OCI-LY1 (cell line): ENCODE measurements around the gene GPR107.

Source experiments
- H2AFZ ChIP-seq: fragments of 200-600 bp; sonication (generic), shearing (Covaris generic); 2 replicates; pipeline ENCODE4 v1.6.0; 2014; ENCODE audit warnings: antibody characterized with exemption, mild to moderate bottlenecking, low read length
- H3F3A ChIP-seq: fragments of 200-600 bp; sonication (generic), shearing (Covaris generic); 2 replicates; pipeline ENCODE4 v1.6.0; 2014; ENCODE audit warnings: mild to moderate bottlenecking, antibody characterized with exemption, low read length, moderate library complexity; ENCODE audit not compliant: insufficient read depth
- H3K27ac ChIP-seq: fragments of 200-600 bp; sonication (generic); 2 replicates; pipeline ENCODE4 v1.5.1; 2014; ENCODE audit warnings: low read length, mixed run types, mild to moderate bottlenecking, low read depth; ENCODE audit not compliant: poor library complexity, severe bottlenecking
- H3K27me3 ChIP-seq: fragments of 200-600 bp; sonication (generic); 2 replicates; pipeline ENCODE4 v1.6.0; 2014; ENCODE audit warnings: antibody characterized with exemption, mild to moderate bottlenecking, low read length, moderate library complexity; ENCODE audit not compliant: insufficient read depth
- H3K36me3 ChIP-seq: fragments of 200-600 bp; sonication (generic); 2 replicates; pipeline ENCODE4 v1.6.1; 2014; ENCODE audit warnings: mild to moderate bottlenecking, antibody characterized with exemption, low read length, moderate library complexity, mixed read lengths; ENCODE audit not compliant: insufficient read depth
- H3K4me1 ChIP-seq: fragments of 200-600 bp; sonication (generic); 2 replicates; pipeline ENCODE4 v1.5.1; 2014; ENCODE audit warnings: mild to moderate bottlenecking, low read length, moderate library complexity; ENCODE audit not compliant: insufficient read depth, severe bottlenecking
- H3K4me2 ChIP-seq: fragments of 200-600 bp; sonication (generic), shearing (Covaris generic); 2 replicates; pipeline ENCODE4 v1.6.1; 2014; ENCODE audit warnings: low read length
- H3K4me3 ChIP-seq: fragments of 200-600 bp; sonication (generic); 2 replicates; pipeline ENCODE4 v1.5.1; 2014; ENCODE audit warnings: low read length, low read depth, mild to moderate bottlenecking, mixed read lengths; ENCODE audit not compliant: poor library complexity, severe bottlenecking
- H3K79me2 ChIP-seq: fragments of 200-600 bp; shearing (Covaris generic); 2 replicates; pipeline ENCODE4 v1.6.1; 2016; ENCODE audit warnings: mixed run types, low read length, mixed read lengths; ENCODE audit not compliant: insufficient read depth
- H3K9ac ChIP-seq: fragments of 200-600 bp; sonication (generic), shearing (Covaris generic); 2 replicates; pipeline ENCODE4 v1.6.1; 2014; ENCODE audit warnings: mild to moderate bottlenecking, low read length, mixed read lengths
- H3K9me2 ChIP-seq: fragments of 200-600 bp; sonication (generic), shearing (Covaris generic); 2 replicates; pipeline ENCODE4 v1.6.1; 2014; ENCODE audit warnings: low read depth, mild to moderate bottlenecking, low read length, mixed read lengths
- H3K9me3 ChIP-seq: fragments of 200-600 bp; shearing (Covaris generic); 2 replicates; pipeline ENCODE4 v1.6.1; 2014; ENCODE audit warnings: low read length, mixed read lengths
- H4K20me1 ChIP-seq: fragments of 200-600 bp; sonication (generic), shearing (Covaris generic); 2 replicates; pipeline ENCODE4 v1.6.0; 2016; ENCODE audit warnings: mild to moderate bottlenecking, low read length; ENCODE audit not compliant: insufficient read depth
- CTCF ChIP-seq: fragments of 200-600 bp; sonication (generic), shearing (Covaris generic); IDR thresholded peaks from 2 replicates; pipeline ENCODE4 v1.5.1; 2017; ENCODE audit warnings: mild to moderate bottlenecking, antibody characterized with exemption, low read length, moderate library complexity, mixed read lengths
- EZH2 ChIP-seq: fragments of 200-600 bp; sonication (generic), shearing (Covaris generic); IDR thresholded peaks from 2 replicates; pipeline ENCODE4 v1.8.0; 2017; ENCODE audit warnings: borderline replicate concordance, mixed run types, mild to moderate bottlenecking, antibody characterized with exemption, low read length, moderate library complexity, mixed read lengths

The GPR107 gene

GRCh38 chr9:130126721-130127433 lies 73.2 kb downstream of the GPR107 start:
- Histone ChIP-seq H4K20me1 (no peaks in the 10 kb centered on the region), H3K9ac (no peak overlapping the region), H3F3A (no peaks in the 10 kb centered on the region), H3K4me1 (peaks cover 50% of the 10 kb centered on the region), H3K4me2 (no peak overlapping the region), H3K27me3 (no peaks in the 10 kb centered on the region), H3K4me3 (no peak overlapping the region), H2AFZ (no peak overlapping the region), H3K79me2 (no peaks in the 10 kb centered on the region), H3K27ac (peak overlapping the region; percentile 49), H3K9me2 (no peaks in the 10 kb centered on the region), H3K36me3 (peaks cover 16% of the 10 kb centered on the region; the same call in 1 of the 2 replicates), H3K9me3 (no peaks in the 10 kb centered on the region)
- TF ChIP-seq CTCF (no peak), EZH2 (no peak)

GRCh38 chr9:130128251-130128650 lies 74.5 kb downstream of the GPR107 start:
- H2AFZ ChIP-seq, result no peak overlapping the region
- H3K27ac ChIP-seq, result peak overlapping the region; percentile 86
- peak overlapping the region; percentile 15 for H3K4me3 ChIP-seq
- no peaks in the 10 kb centered on the region for H4K20me1 ChIP-seq
- H3K9me2 ChIP-seq, result no peaks in the 10 kb centered on the region
- H3K4me2 ChIP-seq, result peak overlapping the region; percentile 45
- TF ChIP-seq EZH2 (no peak), CTCF (no peak)
- H3K79me2 ChIP-seq, result no peaks in the 10 kb centered on the region
- H3K27me3 ChIP-seq, result no peaks in the 10 kb centered on the region
- H3K9ac ChIP-seq, result peak overlapping the region; percentile 29; the same call in 1 of the 2 replicates
- peaks cover 16% of the 10 kb centered on the region; the same call in 1 of the 2 replicates for H3K36me3 ChIP-seq
- no peaks in the 10 kb centered on the region for H3K9me3 ChIP-seq
- no peaks in the 10 kb centered on the region for H3F3A ChIP-seq
- H3K4me1 ChIP-seq, result peaks cover 37% of the 10 kb centered on the region

DNA sequence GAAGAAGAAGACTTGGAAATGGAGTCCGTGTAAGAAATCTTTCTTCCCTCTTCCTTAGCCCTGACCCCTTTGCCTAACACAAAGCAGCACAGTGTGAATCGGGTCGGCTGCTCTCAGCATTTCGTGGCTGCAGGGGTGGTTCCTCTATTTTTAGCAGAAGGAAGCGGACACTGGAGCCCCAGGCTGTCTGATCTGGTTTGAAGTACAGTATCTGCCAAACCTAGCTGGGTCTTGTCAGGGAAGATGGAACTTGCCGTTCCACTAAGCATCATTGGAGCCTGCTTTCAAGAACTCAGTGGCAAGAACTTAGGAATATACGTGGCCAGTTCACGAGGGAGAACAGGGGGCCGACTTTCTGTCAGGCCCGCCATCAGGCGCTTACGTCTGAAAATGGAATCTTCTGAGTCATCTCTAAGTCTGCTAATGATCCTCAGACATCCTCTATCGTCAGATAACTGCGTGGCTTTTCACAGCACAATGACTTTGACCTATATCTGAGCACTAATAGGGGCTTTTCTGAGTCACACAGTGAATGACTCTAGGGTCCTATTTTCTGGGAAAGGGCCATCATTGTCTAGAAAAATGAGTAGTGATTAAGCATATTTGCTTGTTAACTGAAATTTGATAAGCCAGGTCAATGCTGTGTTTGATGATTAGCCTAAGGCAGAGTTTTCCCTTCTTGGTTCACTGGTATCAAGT lies 75.2 kb downstream of the GPR107 start:
- H3K79me2 ChIP-seq, result no peaks in the 10 kb centered on the region
- no peaks in the 10 kb centered on the region for H4K20me1 ChIP-seq
- H3K27ac ChIP-seq, result peak overlapping the region; percentile 86
- H3K4me1 ChIP-seq, result peaks cover 30% of the 10 kb centered on the region
- H3K9ac ChIP-seq, result peak overlapping the region; percentile 17; the same call in 1 of the 2 replicates
- no peaks in the 10 kb centered on the region for H3K9me2 ChIP-seq
- H3K4me2 ChIP-seq, result peak overlapping the region; percentile 45
- H3K9me3 ChIP-seq, result no peaks in the 10 kb centered on the region
- no peaks in the 10 kb centered on the region for H3F3A ChIP-seq
- H3K4me3 ChIP-seq, result peak overlapping the region; percentile 18
- H2AFZ ChIP-seq, result no peak overlapping the region
- TF ChIP-seq EZH2 (no peak), CTCF (no peak)
- H3K27me3 ChIP-seq, result no peaks in the 10 kb centered on the region
- peaks cover 16% of the 10 kb centered on the region; the same call in 1 of the 2 replicates for H3K36me3 ChIP-seq
